Activated T-cell treated with anti-CD3 and anti-CD28 coated beads, Interleukin-2, amount 50 U/mL, for 1 hour (primary cell): ENCODE results near the gene NTF4.
"Not testable (repeated sequence)": the region's sequence is repeated elsewhere in the genome, so short reads cannot be mapped to it uniquely, and the experiment has no call there.

Source experiments
- DNase-seq: peaks from one replicate; pipeline ENCODE4 v3.0.0-alpha.2; 2020

NTF4 gene

DNA sequence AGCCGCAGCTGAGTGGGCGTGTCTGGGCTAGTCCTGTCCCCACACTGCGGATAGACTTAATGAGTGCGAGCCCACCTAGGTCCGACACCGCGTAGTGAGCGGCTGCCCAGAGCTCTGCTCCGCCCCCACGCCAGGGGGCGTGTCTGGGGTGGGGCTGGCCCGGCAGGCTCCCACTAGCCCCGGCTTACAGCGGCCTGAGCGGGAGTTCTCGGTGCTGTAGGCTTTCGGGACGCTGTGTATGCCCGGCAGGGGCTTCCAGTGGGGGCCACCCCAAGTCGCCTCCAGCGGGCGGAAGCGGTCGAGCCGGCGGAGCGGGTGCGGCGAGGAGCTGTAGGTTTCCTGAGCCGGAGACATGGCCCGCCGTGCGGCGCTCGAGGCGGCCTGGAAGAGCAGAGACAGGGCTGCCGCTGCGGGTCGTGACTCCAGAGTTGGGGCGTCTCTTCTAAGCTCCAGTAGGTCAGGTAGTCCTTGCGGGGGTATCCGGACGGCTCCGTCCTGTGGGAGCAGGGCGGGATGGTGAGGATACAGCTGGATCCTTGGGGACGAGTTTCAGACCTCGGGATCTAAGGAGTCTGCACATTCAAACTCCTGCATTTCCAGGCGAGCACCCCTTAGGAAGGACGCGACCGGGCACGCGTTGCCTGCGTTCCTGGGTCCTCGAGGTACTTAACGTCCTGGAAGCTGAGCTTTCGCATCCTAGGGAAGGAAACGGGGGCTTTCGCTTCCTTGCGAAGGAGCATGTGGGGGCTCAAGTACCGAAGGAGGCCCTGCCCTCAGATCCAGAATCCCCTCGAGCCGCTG, 8.3 kb downstream of the NTF4 start:
- peak; percentile 68 for DNase-seq

- not testable (repeated sequence) for DNase-seq
Measured at GRCh38 chr19:49050376-49051033, 14.1 kb downstream of the NTF4 start.

GRCh38 chr19:49049834-49050233, 14.8 kb downstream of the NTF4 start:
- not testable (repeated sequence) for DNase-seq

- not testable (repeated sequence) for DNase-seq
Measured at GRCh38 chr19:49049011-49049410, 15.6 kb downstream of the NTF4 start, which contains the start of gene CGB8. Gene CGB8 (minus strand): TSS chr19:49049111. CDS start chr19:49048739, 372 bp downstream.

DNA sequence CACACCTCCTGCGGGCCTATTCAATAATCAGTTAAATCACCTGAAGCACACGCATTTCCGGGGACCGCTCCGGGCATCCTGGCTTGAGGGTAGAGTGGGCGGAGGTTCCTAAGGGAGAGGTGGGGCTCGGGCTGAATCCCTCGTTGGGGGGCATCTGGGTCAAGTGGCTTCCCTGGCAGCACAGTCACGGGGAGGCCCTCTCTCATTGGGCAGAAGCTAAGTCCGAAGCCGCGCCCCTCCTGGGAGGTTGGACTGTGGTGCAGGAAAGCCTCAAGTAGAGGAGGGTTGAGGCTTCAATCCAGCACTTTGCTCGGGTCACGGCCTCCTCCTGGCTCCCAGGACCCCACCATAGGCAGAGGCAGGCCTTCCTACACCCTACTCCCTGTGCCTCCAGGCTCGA, 21.1 kb downstream of the NTF4 start, which contains the start of gene CGB5:
Gene CGB5 (plus strand): TSS at position 301 of the 400 bp plus-strand sequence. CDS start 362 bp downstream, outside the sequence.
- DNase-seq = not testable (repeated sequence)

DNA sequence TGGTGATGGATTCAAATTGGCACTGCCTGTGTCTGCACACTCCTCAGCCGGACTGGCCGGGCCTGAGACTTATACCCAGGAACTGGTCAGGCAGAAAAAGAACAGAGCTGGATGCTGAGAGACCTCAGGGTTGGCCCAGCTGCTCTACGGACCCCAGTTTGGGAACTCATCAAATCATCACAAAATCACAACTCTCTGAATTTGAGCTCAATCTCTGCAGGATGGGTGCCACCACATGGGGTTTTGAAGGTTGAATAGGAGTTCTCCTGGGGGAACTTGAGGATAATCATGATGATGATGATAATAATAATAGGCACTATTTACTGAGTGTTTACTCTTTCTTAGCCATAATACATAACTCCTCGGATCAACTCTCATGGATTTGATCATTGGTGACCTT, 22.0 kb downstream of the NTF4 start:
- DNase-seq = not testable (repeated sequence)

- DNase-seq = no peak
Measured at GRCh38 chr19:49042177-49042576, 22.4 kb downstream of the NTF4 start.

GRCh38 chr19:49039736-49040135, 24.9 kb downstream of the NTF4 start:
- not testable (repeated sequence) for DNase-seq

DNA sequence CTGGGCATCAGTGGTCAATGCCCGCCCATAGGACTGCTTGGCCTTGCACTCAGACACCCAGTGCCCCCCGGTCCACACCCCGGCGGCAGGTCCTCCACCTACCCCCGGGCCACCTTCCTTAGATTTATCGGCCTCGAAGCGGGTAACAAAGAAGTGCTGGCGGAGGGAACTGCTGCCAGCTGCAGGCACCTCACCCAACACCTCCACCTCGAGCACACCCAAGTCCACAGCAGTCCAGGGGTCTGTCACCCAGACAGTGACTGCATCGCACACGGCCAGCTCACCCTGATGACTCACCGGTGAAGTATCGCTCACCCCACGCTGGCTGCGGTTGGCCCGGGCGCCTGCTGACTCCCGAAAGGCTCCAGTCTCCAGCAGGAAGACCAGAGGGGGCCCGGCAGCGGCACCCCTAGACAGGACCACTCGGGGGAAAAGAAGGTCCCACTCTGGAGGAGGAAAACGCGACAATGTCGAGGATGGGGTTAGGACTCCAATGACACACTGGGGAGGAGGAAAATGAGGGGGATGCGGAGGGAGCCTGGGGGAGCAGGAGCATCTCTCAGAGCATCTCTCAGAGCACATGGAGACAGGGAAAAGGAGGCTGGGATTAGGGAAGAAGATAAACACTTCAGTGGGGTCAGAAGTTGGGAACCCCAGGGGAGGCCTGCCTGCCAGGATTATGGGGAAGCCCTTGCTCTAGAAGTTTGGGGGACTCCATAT, 25.9 kb downstream of the NTF4 start:
- not testable (repeated sequence) for DNase-seq

- not testable (repeated sequence) for DNase-seq
Measured at GRCh38 chr19:49038111-49038510, 26.5 kb downstream of the NTF4 start.

GRCh38 chr19:49036815-49037214, 27.8 kb downstream of the NTF4 start, which contains the start of gene CGB1:
Gene CGB1 (minus strand): TSS chr19:49036895. CDS start chr19:49036711, 184 bp downstream.
- peak; percentile 61 for DNase-seq

DNA sequence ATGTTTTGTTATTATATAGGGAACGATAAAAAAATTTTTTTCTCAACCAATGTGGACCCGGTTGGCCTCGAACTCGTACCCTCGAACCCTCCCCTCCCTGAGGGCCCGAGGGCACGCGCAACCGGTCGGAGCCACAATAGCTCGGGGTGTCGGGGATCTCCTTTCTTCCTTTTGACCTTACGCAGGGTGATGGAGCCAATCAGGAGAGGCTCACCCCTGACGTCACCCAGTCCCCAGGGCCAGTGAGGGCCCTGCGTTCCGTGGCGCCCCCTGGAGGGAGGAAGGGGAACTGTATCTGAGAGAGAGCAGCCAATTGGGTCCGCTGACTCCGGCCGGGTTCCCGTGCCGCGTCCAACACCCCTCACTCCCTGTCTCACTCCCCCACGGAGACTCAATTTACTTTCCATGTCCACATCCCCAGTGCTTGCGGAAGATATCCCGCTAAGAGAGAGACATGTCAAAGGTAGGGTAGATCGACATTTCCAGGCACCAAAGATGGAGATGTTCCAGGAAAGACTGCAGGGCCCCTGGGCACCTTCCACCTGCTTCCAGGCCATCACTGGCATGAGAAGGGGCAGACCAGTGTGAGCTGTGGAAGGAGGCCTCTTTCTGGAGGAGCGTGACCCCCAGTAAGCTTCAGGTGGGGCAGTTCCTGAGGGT, 32.8 kb downstream of the NTF4 start, which contains the start of gene CGB2:
Gene CGB2 (plus strand): TSS at position 249 of the 660 bp plus-strand sequence. CDS start 206 bp downstream, at position 455.
- peak; percentile 74 for DNase-seq

- not testable (repeated sequence) for DNase-seq
Measured at GRCh38 chr19:49030323-49030722, 34.3 kb downstream of the NTF4 start.

DNA sequence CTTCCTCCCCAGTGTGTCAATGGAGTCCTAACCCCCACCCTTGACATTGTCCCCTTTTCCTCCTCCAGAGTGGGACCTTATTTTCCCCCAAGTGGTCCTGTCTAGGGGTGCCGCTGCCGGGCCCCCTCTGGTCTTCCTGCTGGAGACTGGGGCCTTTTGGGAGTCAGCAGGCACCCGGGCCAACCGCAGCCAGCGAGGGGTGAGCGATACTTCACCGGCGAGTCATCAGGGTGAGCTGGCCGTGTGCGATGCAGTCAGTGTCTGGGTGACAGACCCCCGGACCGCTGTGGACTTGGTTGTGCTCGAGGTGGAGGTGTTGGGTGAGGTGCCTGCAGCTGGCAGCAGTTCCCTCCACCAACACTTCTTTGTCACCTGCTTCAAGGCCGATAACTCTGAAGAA, 34.9 kb downstream of the NTF4 start:
- not testable (repeated sequence) for DNase-seq

DNA sequence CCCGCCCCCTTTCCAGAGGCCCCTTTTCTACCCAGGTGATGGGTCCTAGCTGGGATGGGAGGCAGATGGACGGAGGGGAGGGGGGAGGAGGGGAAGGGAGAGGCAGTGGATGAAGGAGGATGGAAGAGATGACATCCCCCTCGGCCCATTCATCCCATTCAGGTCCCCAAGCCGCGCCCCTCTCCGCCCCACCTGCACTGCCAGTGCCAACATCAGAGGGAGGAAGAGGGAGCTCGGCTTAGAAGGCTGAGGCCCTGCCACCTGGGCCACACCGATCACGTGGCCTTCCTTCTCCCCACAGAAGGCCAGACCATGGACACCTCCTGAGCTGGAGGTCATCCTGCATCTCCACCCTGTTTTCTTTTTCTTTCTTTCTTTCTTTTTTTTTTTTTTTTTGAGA, 35.9 kb downstream of the NTF4 start:
- not testable (repeated sequence) for DNase-seq

GRCh38 chr19:49025599-49025998, 39.0 kb downstream of the NTF4 start:
- not testable (repeated sequence) for DNase-seq

GRCh38 chr19:49025088-49025487, 39.5 kb downstream of the NTF4 start:
- DNase-seq = not testable (repeated sequence)

- DNase-seq = not testable (repeated sequence)
Measured at GRCh38 chr19:49024233-49024632, 40.4 kb downstream of the NTF4 start, which contains the start of gene CGB3. Gene CGB3 (minus strand): TSS chr19:49024333. CDS start chr19:49023971, 362 bp downstream.

DNA sequence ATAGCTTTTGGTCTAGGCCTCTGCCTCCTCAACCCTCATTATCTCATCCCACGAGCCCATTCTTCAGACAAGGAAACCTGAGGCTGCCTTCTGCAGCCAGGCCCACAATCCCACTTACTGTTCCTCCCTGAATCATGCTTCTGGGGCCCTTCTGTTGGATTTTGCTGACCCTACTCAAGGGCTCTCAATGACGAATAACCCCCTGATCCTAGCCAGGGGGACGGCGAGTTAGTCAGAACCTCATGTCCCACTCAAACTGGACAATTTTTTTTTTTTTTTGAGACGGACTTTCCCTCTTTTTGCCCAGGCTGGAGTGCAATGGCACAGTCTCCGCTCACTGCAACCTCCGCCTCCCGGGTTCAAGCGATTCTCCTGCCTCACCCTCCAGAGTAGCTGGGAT, 42.5 kb downstream of the NTF4 start:
- DNase-seq = no peak

GRCh38 chr19:49020931-49021895, 43.4 kb downstream of the NTF4 start:
- DNase-seq = no peak

GRCh38 chr19:49020342-49020741, 44.3 kb downstream of the NTF4 start:
- DNase-seq = no peak
